Measurements from ENCODE around the gene TRIM44. TPM values are rescaled to one million over a fixed set of nuclear protein-coding genes. Genes with fewer than 3 reads are reported as not detected.

Gene TRIM44
- total RNA-seq, 6 experiments from 2014 or later = 56.7 to 65.0 (median 60.1) TPM

- Mint-ChIP-seq H3K4me1 (ENCODE audit: low read depth) (peaks cover 83% of the 10 kb centered on the region), H3K4me3 (no peak overlapping the region), H3K36me3 (ENCODE audit: low read depth) (peaks cover 13% of the 10 kb centered on the region; the same call in 1 of the 2 replicates), H3K27ac (no peak overlapping the region), H3K27me3 (ENCODE audit: insufficient read depth) (peaks cover 1% of the 10 kb centered on the region; the same call in 1 of the 2 replicates), H3K9me3 (no peaks in the 10 kb centered on the region)
- TF ChIP-seq, protein P1, sequence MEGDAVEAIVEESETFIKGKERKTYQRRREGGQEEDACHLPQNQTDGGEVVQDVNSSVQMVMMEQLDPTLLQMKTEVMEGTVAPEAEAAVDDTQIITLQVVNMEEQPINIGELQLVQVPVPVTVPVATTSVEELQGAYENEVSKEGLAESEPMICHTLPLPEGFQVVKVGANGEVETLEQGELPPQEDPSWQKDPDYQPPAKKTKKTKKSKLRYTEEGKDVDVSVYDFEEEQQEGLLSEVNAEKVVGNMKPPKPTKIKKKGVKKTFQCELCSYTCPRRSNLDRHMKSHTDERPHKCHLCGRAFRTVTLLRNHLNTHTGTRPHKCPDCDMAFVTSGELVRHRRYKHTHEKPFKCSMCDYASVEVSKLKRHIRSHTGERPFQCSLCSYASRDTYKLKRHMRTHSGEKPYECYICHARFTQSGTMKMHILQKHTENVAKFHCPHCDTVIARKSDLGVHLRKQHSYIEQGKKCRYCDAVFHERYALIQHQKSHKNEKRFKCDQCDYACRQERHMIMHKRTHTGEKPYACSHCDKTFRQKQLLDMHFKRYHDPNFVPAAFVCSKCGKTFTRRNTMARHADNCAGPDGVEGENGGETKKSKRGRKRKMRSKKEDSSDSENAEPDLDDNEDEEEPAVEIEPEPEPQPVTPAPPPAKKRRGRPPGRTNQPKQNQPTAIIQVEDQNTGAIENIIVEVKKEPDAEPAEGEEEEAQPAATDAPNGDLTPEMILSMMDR (IDR thresholded peaks at IDR 0.05) = no peak
- DNase-seq = no peak
Observed at GRCh38 chr11:35624781-35625180, 37.8 kb upstream of the TRIM44 start.

DNA sequence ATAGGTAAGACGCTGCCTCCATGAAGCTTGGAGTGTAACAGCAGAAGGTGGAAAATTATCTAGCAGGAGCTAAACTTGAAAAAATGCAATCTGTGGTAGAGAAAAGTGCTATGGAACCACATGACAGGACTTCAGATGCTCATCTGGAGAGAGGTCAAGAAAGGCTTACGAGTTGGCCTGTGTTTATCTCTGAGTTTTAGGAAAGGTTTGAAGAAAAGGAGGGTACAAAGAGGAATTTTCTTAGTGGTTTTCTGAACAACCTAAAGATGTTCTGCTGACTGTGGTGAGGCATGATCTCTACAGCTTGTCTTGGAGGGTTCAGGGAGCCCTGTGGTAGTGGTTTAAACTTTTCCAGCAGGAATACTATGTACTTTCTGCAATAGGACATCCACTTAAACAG lies 36.1 kb upstream of the TRIM44 start:
- no peak overlapping the region for H3K27ac Mint-ChIP-seq
- DNase-seq = no peak
- no peaks in the 10 kb centered on the region for H3K9me3 Mint-ChIP-seq
- TF ChIP-seq, protein P1 (IDR thresholded peaks at IDR 0.05) = no peak
- H3K27me3 Mint-ChIP-seq (ENCODE audit: insufficient read depth) = peaks cover 1% of the 10 kb centered on the region; the same call in 1 of the 2 replicates
- no peak overlapping the region for H3K4me3 Mint-ChIP-seq
- peaks cover 86% of the 10 kb centered on the region for H3K4me1 Mint-ChIP-seq (ENCODE audit: low read depth)
- peaks cover 3% of the 10 kb centered on the region; the same call in 1 of the 2 replicates for H3K36me3 Mint-ChIP-seq (ENCODE audit: low read depth)

DNA sequence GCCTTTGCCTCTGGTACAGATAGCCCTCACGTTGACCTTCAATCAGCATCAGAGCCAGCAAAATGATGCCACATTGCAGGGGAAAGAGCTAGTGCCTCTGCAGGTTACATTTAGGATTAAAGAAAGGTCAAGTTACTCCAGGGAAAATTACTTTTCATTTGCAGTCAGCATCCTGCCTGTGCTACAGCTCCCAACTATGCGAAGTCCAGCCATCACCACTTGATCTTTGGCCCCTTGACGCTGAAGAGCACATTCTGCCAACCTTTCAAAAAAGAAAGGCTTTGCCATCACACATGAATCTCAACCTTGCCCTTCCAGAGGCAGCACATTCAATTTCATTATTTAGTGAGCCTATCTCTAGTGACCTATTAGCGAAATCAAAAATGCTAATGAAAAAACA lies 33.1 kb upstream of the TRIM44 start:
- no peak for DNase-seq
- H3K36me3 Mint-ChIP-seq (ENCODE audit: low read depth) = peaks cover 5% of the 10 kb centered on the region; the same call in 1 of the 2 replicates
- peak overlapping the region; percentile 87 for H3K27ac Mint-ChIP-seq
- H3K27me3 Mint-ChIP-seq (ENCODE audit: insufficient read depth) = peaks cover 1% of the 10 kb centered on the region; the same call in 1 of the 2 replicates
- TF ChIP-seq, protein P1 (IDR thresholded peaks at IDR 0.05) = no peak
- H3K9me3 Mint-ChIP-seq = no peaks in the 10 kb centered on the region
- H3K4me1 Mint-ChIP-seq (ENCODE audit: low read depth) = peaks cover 69% of the 10 kb centered on the region
- no peak overlapping the region; the same call in 1 of the 2 replicates for H3K4me3 Mint-ChIP-seq

DNA sequence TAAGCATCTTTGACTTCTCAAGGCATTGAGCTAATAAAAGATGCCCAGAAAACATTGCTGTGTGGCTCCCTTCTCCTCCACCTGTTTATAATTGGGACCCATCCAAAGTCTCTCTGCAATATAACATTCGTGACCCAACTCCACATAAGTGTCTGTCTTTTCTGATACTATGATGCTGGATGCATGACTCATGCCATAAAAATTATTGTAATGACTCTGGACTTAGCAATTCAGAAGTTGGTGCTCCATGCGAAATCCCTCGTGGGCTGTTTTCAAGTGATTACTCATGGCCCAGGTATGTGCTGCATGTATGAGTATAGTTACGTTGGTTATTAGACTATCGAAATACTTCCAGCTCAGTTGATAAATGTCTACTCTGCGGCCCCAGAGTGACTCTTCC lies 32.7 kb upstream of the TRIM44 start:
- Mint-ChIP-seq H3K9me3 (no peaks in the 10 kb centered on the region), H3K27ac (peak overlapping the region; percentile 87), H3K36me3 (ENCODE audit: low read depth) (peaks cover 5% of the 10 kb centered on the region; the same call in 1 of the 2 replicates), H3K4me3 (peak overlapping the region; percentile 38), H3K27me3 (ENCODE audit: insufficient read depth) (peaks cover 1% of the 10 kb centered on the region; the same call in 1 of the 2 replicates), H3K4me1 (ENCODE audit: low read depth) (peaks cover 65% of the 10 kb centered on the region)
- TF ChIP-seq, protein P1 (IDR thresholded peaks at IDR 0.05) = no peak
- DNase-seq = peak; percentile 98

GRCh38 chr11:35631891-35632290 lies 30.7 kb upstream of the TRIM44 start:
- H3K4me3 Mint-ChIP-seq = no peak overlapping the region
- H3K36me3 Mint-ChIP-seq (ENCODE audit: low read depth) = peaks cover 5% of the 10 kb centered on the region; the same call in 1 of the 2 replicates
- DNase-seq = no peak

More at GRCh38 chr11:35631891-35632290, 30.7 kb upstream of the TRIM44 start:
- no peak overlapping the region for H3K27ac Mint-ChIP-seq
- peaks cover 1% of the 10 kb centered on the region; the same call in 1 of the 2 replicates for H3K27me3 Mint-ChIP-seq (ENCODE audit: insufficient read depth)
- no peaks in the 10 kb centered on the region for H3K9me3 Mint-ChIP-seq
- peaks cover 45% of the 10 kb centered on the region for H3K4me1 Mint-ChIP-seq (ENCODE audit: low read depth)
- TF ChIP-seq, protein P1 (IDR thresholded peaks at IDR 0.05) = no peak

Data from HFFc6 (cell line).